Hematopoietic multipotent progenitor cell treated with erythropoietin and hydrocortisone succinate and interleukin-3 and kit ligand, for 15 days (in vitro differentiated cells): ENCODE data around the gene DIAPH2.
"Not testable (repeated sequence)": the region's sequence is repeated elsewhere in the genome, so short reads cannot be mapped to it uniquely, and the experiment has no call there.

Source experiments
- DNase-seq: peaks from one replicate; pipeline ENCODE4 v3.0.0-alpha.2; 2015; ENCODE audit warnings: low spot score

The DIAPH2 gene

GRCh38 chrX:97389761-97390192 is 705.1 kb downstream of the DIAPH2 start:
- no peak for DNase-seq

GRCh38 chrX:97397371-97397770 is 712.7 kb downstream of the DIAPH2 start:
- no peak for DNase-seq

GRCh38 chrX:97398030-97398551 is 713.4 kb downstream of the DIAPH2 start:
- no peak for DNase-seq

- peak; percentile 1 for DNase-seq
These were observed 714.8 kb downstream of the DIAPH2 start for GRCh38 chrX:97399400-97399799.

GRCh38 chrX:97400492-97400891 is 715.9 kb downstream of the DIAPH2 start:
- no peak for DNase-seq

- no peak for DNase-seq
These were observed 716.5 kb downstream of the DIAPH2 start for GRCh38 chrX:97401154-97401553.

GRCh38 chrX:97401586-97402136 is 717.0 kb downstream of the DIAPH2 start:
- DNase-seq = no peak

GRCh38 chrX:97402333-97402732 is 717.7 kb downstream of the DIAPH2 start:
- DNase-seq = no peak

- DNase-seq = no peak
These were observed 718.3 kb downstream of the DIAPH2 start for GRCh38 chrX:97402903-97403302.

- no peak for DNase-seq
These were observed 720.5 kb downstream of the DIAPH2 start for GRCh38 chrX:97405031-97405660.

- not testable (repeated sequence) for DNase-seq
These were observed 725.2 kb downstream of the DIAPH2 start for GRCh38 chrX:97409632-97410415.

- no peak for DNase-seq
These were observed 731.8 kb downstream of the DIAPH2 start for GRCh38 chrX:97416461-97416860.

- DNase-seq = no peak
These were observed 744.5 kb downstream of the DIAPH2 start for GRCh38 chrX:97429101-97429500.

- DNase-seq = no peak
These were observed 746.6 kb downstream of the DIAPH2 start for GRCh38 chrX:97431281-97431680.

GRCh38 chrX:97446298-97446882 is 761.7 kb downstream of the DIAPH2 start:
- no peak for DNase-seq

GRCh38 chrX:97447306-97447705 is 762.7 kb downstream of the DIAPH2 start:
- no peak for DNase-seq

- no peak for DNase-seq
These were observed 767.6 kb downstream of the DIAPH2 start for GRCh38 chrX:97452283-97452682.

GRCh38 chrX:97461763-97462162 is 777.1 kb downstream of the DIAPH2 start:
- no peak for DNase-seq

GRCh38 chrX:97471071-97471470 is 786.4 kb downstream of the DIAPH2 start:
- DNase-seq = no peak

- no peak for DNase-seq
These were observed 790.3 kb downstream of the DIAPH2 start for GRCh38 chrX:97474933-97475332.

GRCh38 chrX:97479106-97479890 is 794.7 kb downstream of the DIAPH2 start:
- no peak for DNase-seq

GRCh38 chrX:97481228-97481627 is 796.6 kb downstream of the DIAPH2 start:
- no peak for DNase-seq
